Common myeloid progenitor, CD34-positive (primary cell): Measurements from ENCODE around the gene VCX.

Experiments used
- CTCF ChIA-PET: fragments of 350-600 bp; sonication (Branson Sonifier 250); formaldehyde crosslinking; loops from one replicate; lab custom pipeline; 2021; ENCODE audit warnings: antibody characterized with exemption; lab: Charles Lee
- POLR2A ChIA-PET: fragments of 350-600 bp; sonication (Branson Sonifier 250); formaldehyde crosslinking; loops from one replicate; lab custom pipeline; 2021; ENCODE audit warnings: antibody characterized with exemption; lab: Charles Lee
- DNase-seq, 3 donors: peaks; one replicate each; pipeline versions ENCODE4 v3.0.0 to v3.0.0-alpha.2; 2013
- H3K27ac ChIP-seq, 2 experiments: 1 replicate in 1 of 2; 2 replicates in 1 of 2; pipeline ENCODE4 v1.7.0; 2013; ENCODE audit warnings: inconsistent platforms in 2 of 2, low read length in 2 of 2, mild to moderate bottlenecking in 2 of 2, low read depth in 1 of 2, moderate library complexity in 1 of 2; ENCODE audit not compliant: severe bottlenecking in 2 of 2, insufficient read depth in 1 of 2, poor library complexity in 1 of 2
- H3K27me3 ChIP-seq, 5 experiments: replicated peaks in 2 of 5; 1 replicate in 3 of 5; 2 replicates in 2 of 5; pipeline versions ENCODE4 v1.6.1 to v1.7.0; 2013; ENCODE audit warnings: low read length in 4 of 5, mild to moderate bottlenecking in 2 of 5, moderate library complexity in 2 of 5, inconsistent platforms in 1 of 5; ENCODE audit not compliant: insufficient read depth in 5 of 5, control insufficient read depth in 4 of 5
- H3K36me3 ChIP-seq, 4 experiments: 1 replicate in 2 of 4; 2 replicates in 2 of 4; pipeline versions ENCODE4 v1.6.1 to v1.7.0; 2013; ENCODE audit warnings: low read length in 3 of 4, control low read depth in 1 of 4, mild to moderate bottlenecking in 1 of 4; ENCODE audit not compliant: control insufficient read depth in 4 of 4, insufficient read depth in 4 of 4
- H3K4me1 ChIP-seq, 4 experiments: 1 replicate in 3 of 4; 2 replicates in 1 of 4; pipeline versions ENCODE4 v1.6.1 to v1.7.1; 2013; ENCODE audit warnings: low read length in 3 of 4, mild to moderate bottlenecking in 3 of 4, control low read depth in 1 of 4, inconsistent platforms in 1 of 4, moderate library complexity in 1 of 4; ENCODE audit not compliant: control insufficient read depth in 4 of 4, insufficient read depth in 4 of 4; ENCODE audit errors: control extremely low read depth in 1 of 4
- H3K4me3 ChIP-seq, 7 experiments: 1 replicate in 4 of 7; 2 replicates in 3 of 7; pipeline versions ENCODE4 v1.5.1 to v1.7.0; 2013; ENCODE audit warnings: mild to moderate bottlenecking in 7 of 7, low read length in 6 of 7, moderate library complexity in 6 of 7, inconsistent platforms in 2 of 7, low read depth in 2 of 7, control low read depth in 1 of 7; ENCODE audit not compliant: insufficient read depth in 4 of 7, control insufficient read depth in 1 of 7; ENCODE audit errors: extremely low read depth in 1 of 7
- H3K9me3 ChIP-seq, 5 experiments: 1 replicate in 4 of 5; 2 replicates in 1 of 5; pipeline versions ENCODE4 v1.6.1 to v1.7.1; 2013; ENCODE audit warnings: low read length in 4 of 5, mild to moderate bottlenecking in 2 of 5, inconsistent platforms in 1 of 5, low read depth in 1 of 5, moderate library complexity in 1 of 5; ENCODE audit not compliant: control insufficient read depth in 4 of 5, insufficient read depth in 2 of 5; ENCODE audit errors: control extremely low read depth in 1 of 5
- WGBS: methylation state at CpG from one replicate; pipeline ENCODE4 v1.1.5; 2013; ENCODE audit not compliant: insufficient coverage; 5-methylcytosine and 5-hydroxymethylcytosine counted together

VCX gene

DNA sequence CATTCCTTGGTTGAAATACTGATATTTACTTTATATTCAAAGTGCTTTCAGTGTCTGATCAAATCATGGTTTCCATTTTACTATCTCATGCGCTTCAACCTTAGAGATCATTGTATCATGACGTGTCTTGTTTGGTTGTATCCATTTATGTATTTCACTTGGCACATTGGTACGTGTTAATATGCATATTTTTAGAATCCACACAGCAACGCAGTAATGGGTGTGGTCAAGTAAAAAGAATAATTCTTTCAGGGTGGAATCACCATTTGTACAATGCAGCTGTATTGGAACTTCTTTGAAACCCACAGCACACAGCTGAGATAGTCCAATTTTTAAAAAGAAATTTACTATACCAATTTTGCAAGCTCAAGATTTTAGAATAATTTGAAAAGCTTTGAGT is 29.1 kb downstream of the VCX start:
- no peaks in the 10 kb centered on the region for H3K4me1 ChIP-seq
- no peak overlapping the region for H3K4me3 ChIP-seq
- H3K27me3 ChIP-seq, result peaks cover 0 to 2% (median 0%) of the 10 kb centered on the region in 5 experiments
- no peaks in the 10 kb centered on the region for H3K36me3 ChIP-seq
- POLR2A ChIA-PET, result no interaction called here
- WGBS, result no CpG with 5 or more reads among the region's 4 CpGs
- CTCF ChIA-PET, result no interaction called here
- no peak for DNase-seq
- H3K9me3 ChIP-seq, result no peaks in the 10 kb centered on the region
- H3K27ac ChIP-seq, result no peak overlapping the region

DNA sequence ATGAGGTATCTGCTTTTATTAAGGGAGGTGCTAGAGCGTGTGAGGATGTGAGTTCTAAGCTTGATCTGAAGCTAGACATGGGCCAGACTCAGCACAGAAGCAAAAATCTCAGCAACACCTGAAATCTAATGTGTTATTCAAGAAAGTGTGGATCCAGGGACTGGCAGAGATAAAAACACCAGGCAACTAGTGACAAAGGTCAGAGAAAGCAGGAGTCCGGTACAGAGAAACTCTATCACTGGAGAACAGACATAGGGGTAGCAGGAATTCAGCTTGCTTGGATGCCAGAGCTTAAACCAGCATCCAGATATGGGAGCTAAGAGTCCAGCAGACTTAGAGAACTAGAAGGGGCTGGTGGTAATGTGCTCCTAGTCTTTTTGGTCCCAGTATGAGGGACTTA is 34.0 kb downstream of the VCX start:
- no peaks in the 10 kb centered on the region for H3K4me1 ChIP-seq
- peaks cover 0 to 5% (median 0%) of the 10 kb centered on the region in 5 experiments for H3K27me3 ChIP-seq
- no peaks in the 10 kb centered on the region for H3K9me3 ChIP-seq
- 90% methylated on average over 2 of the region's 2 CpGs for WGBS
- no peaks in the 10 kb centered on the region for H3K36me3 ChIP-seq
- no peak overlapping the region for H3K27ac ChIP-seq
- DNase-seq, result no peak
- CTCF ChIA-PET, result no interaction called here
- POLR2A ChIA-PET, result no interaction called here
- no peak overlapping the region for H3K4me3 ChIP-seq

DNA sequence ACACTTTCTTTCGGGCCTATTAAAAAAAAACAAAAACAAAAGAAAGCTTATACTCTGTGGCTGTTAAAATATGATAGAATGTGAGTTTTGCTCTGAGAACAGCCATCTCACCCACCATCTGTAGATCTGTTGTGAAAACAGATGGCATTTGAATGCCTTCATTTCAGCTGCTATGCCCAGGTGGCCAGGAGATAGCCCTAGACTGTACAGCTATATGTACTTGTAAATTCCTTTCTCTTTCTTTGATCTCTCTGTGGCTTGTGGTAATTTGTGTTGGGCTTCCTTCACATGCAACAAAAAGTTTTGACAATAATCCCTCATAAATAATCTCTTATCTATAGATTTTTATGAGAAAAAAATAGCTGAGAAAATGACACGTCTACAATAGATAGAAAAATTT is 46.2 kb downstream of the VCX start:
- no peak for DNase-seq
- Histone ChIP-seq H3K4me1 (no peaks in the 10 kb centered on the region), H3K27ac (no peak overlapping the region), H3K27me3 (no peaks in the 10 kb centered on the region), H3K9me3 (no peaks in the 10 kb centered on the region), H3K4me3 (no peak overlapping the region), H3K36me3 (no peaks in the 10 kb centered on the region)
- CTCF ChIA-PET, result no interaction called here
- WGBS, result no CpG with 5 or more reads among the region's 2 CpGs
- POLR2A ChIA-PET, result no interaction called here

- H3K4me3 ChIP-seq, result no peak overlapping the region
- H3K27me3 ChIP-seq, result no peaks in the 10 kb centered on the region
- ChIA-PET CTCF (no interaction called here), POLR2A (no interaction called here)
- H3K9me3 ChIP-seq, result no peaks in the 10 kb centered on the region
- no CpG with 5 or more reads among the region's 2 CpGs for WGBS
- no peak for DNase-seq
- no peak overlapping the region for H3K27ac ChIP-seq
- no peaks in the 10 kb centered on the region for H3K36me3 ChIP-seq
- H3K4me1 ChIP-seq, result no peaks in the 10 kb centered on the region
Measured at GRCh38 chrX:7889680-7890079, 46.7 kb downstream of the VCX start.

DNA sequence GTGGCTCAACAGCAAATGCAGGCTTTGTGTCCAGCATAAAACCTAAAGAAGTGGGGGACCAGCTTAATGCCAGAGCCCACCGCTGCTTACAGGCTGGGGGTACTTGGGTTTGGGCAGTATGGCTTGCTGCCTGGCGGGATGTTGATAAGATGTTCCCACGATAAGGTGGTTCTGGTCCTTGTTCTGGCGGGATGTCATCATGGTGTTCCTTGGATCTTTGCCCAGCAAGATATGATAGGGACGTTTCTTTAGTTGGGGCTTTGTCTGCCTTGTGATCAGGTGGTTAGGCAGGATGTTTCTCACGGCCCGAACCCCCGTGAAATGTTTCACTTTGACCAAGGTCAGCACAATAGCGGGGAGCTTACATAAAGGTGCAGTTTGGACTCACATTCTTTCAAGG is 49.0 kb downstream of the VCX start:
- Histone ChIP-seq H3K27me3 (no peaks in the 10 kb centered on the region), H3K36me3 (peaks cover 0 to 2% (median 0%) of the 10 kb centered on the region in 4 experiments), H3K4me1 (no peaks in the 10 kb centered on the region), H3K27ac (no peak overlapping the region), H3K4me3 (no peak overlapping the region), H3K9me3 (no peaks in the 10 kb centered on the region)
- ChIA-PET CTCF (no interaction called here), POLR2A (no interaction called here)
- 78% methylated on average over 7 of the region's 9 CpGs for WGBS
- no peak for DNase-seq
